HEK293 (cell line): ENCODE results near the gene EVC2.

Experiments
- WT1 ChIP-seq: fragments of 450-650 bp; formaldehyde crosslinking; IDR thresholded peaks from 2 replicates; pipeline ENCODE4 v1.5.1; 2016; ENCODE audit warnings: missing biosample characterization, missing genetic modification characterization
- TF ChIP-seq, protein P1 (sequence below): fragments of 450-650 bp; formaldehyde crosslinking; IDR thresholded peaks from 2 replicates; pipeline ENCODE4 v1.5.1; 2016; ENCODE audit warnings: missing biosample characterization, missing genetic modification characterization

DNA sequence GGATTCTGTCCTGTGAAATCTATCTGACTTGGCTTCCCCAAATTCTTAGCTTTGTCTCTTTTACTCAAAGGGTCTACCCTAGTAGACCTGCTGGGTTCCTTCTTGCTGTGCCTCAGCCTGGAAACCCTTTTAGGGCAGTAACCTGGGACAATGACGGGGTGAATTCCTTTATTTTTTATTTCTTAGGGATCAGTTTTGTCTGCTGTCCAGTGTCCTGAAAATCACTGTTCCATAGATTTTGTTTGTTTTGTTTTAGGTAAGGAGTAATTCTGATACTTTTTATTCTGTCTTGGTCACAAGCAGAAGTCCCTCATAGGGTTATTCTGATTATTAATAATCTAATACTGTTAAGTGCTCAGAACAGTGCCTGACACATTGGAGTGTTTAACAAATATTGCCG is 118.9 kb downstream of the EVC2 start:
- TF ChIP-seq, protein P1, sequence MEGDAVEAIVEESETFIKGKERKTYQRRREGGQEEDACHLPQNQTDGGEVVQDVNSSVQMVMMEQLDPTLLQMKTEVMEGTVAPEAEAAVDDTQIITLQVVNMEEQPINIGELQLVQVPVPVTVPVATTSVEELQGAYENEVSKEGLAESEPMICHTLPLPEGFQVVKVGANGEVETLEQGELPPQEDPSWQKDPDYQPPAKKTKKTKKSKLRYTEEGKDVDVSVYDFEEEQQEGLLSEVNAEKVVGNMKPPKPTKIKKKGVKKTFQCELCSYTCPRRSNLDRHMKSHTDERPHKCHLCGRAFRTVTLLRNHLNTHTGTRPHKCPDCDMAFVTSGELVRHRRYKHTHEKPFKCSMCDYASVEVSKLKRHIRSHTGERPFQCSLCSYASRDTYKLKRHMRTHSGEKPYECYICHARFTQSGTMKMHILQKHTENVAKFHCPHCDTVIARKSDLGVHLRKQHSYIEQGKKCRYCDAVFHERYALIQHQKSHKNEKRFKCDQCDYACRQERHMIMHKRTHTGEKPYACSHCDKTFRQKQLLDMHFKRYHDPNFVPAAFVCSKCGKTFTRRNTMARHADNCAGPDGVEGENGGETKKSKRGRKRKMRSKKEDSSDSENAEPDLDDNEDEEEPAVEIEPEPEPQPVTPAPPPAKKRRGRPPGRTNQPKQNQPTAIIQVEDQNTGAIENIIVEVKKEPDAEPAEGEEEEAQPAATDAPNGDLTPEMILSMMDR (tag by site-specific recombination), result no peak
- TF ChIP-seq WT1, result no peak
